Measurements from ENCODE around the gene CNTROB.

Gene CNTROB

GRCh38 chr17:7931709-7932482 is at the start of gene CNTROB, which contains the start of gene TRAPPC1:
CNTROB (plus strand) TSS chr17:7932206; CDS start chr17:7933080, 874 bp downstream.
TRAPPC1 (minus strand) TSS chr17:7931946; CDS start chr17:7931829, 117 bp downstream.
- Histone ChIP-seq H3K9me3 (ENCODE audit: control insufficient read depth, insufficient read depth, low read length) (no peaks in the 10 kb centered on the region), H3K4me1 (ENCODE audit: insufficient read depth, low read length) (no peaks in the 10 kb centered on the region), H3K9ac (ENCODE audit: low read depth, low read length) (peak within 1 kb of the TSS; percentile 83), H3K36me3 (ENCODE audit: insufficient read depth, low read length) (peaks cover 4% of the 10 kb centered on the region)

- Histone ChIP-seq H3K9me3 (ENCODE audit: control insufficient read depth, insufficient read depth, low read length) (no peaks in the 10 kb centered on the region), H3K9ac (ENCODE audit: low read depth, low read length) (no peak overlapping the region), H3K4me1 (ENCODE audit: insufficient read depth, low read length) (0 out of 2 replicates have a peak, but pooled peaks cover 11% of the 10 kb centered on the region), H3K36me3 (ENCODE audit: insufficient read depth, low read length) (no peaks in the 10 kb centered on the region)
Measured at GRCh38 chr17:7882629-7883028, 49.4 kb upstream of the CNTROB start.

GRCh38 chr17:7883781-7884386 is 48.1 kb upstream of the CNTROB start:
- H3K9me3 ChIP-seq (ENCODE audit: control insufficient read depth, insufficient read depth, low read length): no peaks in the 10 kb centered on the region
- H3K9ac ChIP-seq (ENCODE audit: low read depth, low read length): peak overlapping the region; percentile 29; the same call in 1 of the 2 replicates
- H3K36me3 ChIP-seq (ENCODE audit: insufficient read depth, low read length): no peaks in the 10 kb centered on the region
- peaks cover 20% of the 10 kb centered on the region for H3K4me1 ChIP-seq (ENCODE audit: insufficient read depth, low read length)

- Histone ChIP-seq H3K9me3 (ENCODE audit: control insufficient read depth, insufficient read depth, low read length) (no peaks in the 10 kb centered on the region), H3K36me3 (ENCODE audit: insufficient read depth, low read length) (no peaks in the 10 kb centered on the region), H3K4me1 (ENCODE audit: insufficient read depth, low read length) (peaks cover 26% of the 10 kb centered on the region), H3K9ac (ENCODE audit: low read depth, low read length) (peak overlapping the region; percentile 44; the same call in 1 of the 2 replicates)
Measured at GRCh38 chr17:7884581-7885366, 47.2 kb upstream of the CNTROB start.

GRCh38 chr17:7885367-7886226 is 46.4 kb upstream of the CNTROB start:
- Histone ChIP-seq H3K36me3 (ENCODE audit: insufficient read depth, low read length) (no peaks in the 10 kb centered on the region), H3K4me1 (ENCODE audit: insufficient read depth, low read length) (peaks cover 26% of the 10 kb centered on the region), H3K9ac (ENCODE audit: low read depth, low read length) (peak overlapping the region; percentile 44; the same call in 1 of the 2 replicates), H3K9me3 (ENCODE audit: control insufficient read depth, insufficient read depth, low read length) (no peaks in the 10 kb centered on the region)

- Histone ChIP-seq H3K9ac (ENCODE audit: low read depth, low read length) (peak overlapping the region; percentile 44; the same call in 1 of the 2 replicates), H3K9me3 (ENCODE audit: control insufficient read depth, insufficient read depth, low read length) (no peaks in the 10 kb centered on the region), H3K4me1 (ENCODE audit: insufficient read depth, low read length) (peaks cover 26% of the 10 kb centered on the region), H3K36me3 (ENCODE audit: insufficient read depth, low read length) (no peaks in the 10 kb centered on the region)
Measured at GRCh38 chr17:7886227-7887037, 45.6 kb upstream of the CNTROB start.

- Histone ChIP-seq H3K9me3 (ENCODE audit: control insufficient read depth, insufficient read depth, low read length) (no peaks in the 10 kb centered on the region), H3K4me1 (ENCODE audit: insufficient read depth, low read length) (peaks cover 26% of the 10 kb centered on the region), H3K36me3 (ENCODE audit: insufficient read depth, low read length) (no peaks in the 10 kb centered on the region), H3K9ac (ENCODE audit: low read depth, low read length) (peak overlapping the region; percentile 44; the same call in 1 of the 2 replicates)
Measured at GRCh38 chr17:7887038-7887481, 44.9 kb upstream of the CNTROB start.

GRCh38 chr17:7887482-7888183 is 44.4 kb upstream of the CNTROB start:
- no peaks in the 10 kb centered on the region for H3K36me3 ChIP-seq (ENCODE audit: insufficient read depth, low read length)
- H3K9ac ChIP-seq (ENCODE audit: low read depth, low read length): peak overlapping the region; percentile 44
- peaks cover 26% of the 10 kb centered on the region for H3K4me1 ChIP-seq (ENCODE audit: insufficient read depth, low read length)
- H3K9me3 ChIP-seq (ENCODE audit: control insufficient read depth, insufficient read depth, low read length): no peaks in the 10 kb centered on the region

GRCh38 chr17:7888184-7888920 is 43.7 kb upstream of the CNTROB start, which contains the start of gene CHD3:
CHD3 (plus strand) TSS chr17:7888789; CDS start chr17:7889001, 212 bp downstream.
- H3K9ac ChIP-seq (ENCODE audit: low read depth, low read length): peak within 1 kb of the TSS; percentile 44
- peaks cover 24% of the 10 kb centered on the region for H3K4me1 ChIP-seq (ENCODE audit: insufficient read depth, low read length)
- no peaks in the 10 kb centered on the region for H3K9me3 ChIP-seq (ENCODE audit: control insufficient read depth, insufficient read depth, low read length)
- no peaks in the 10 kb centered on the region for H3K36me3 ChIP-seq (ENCODE audit: insufficient read depth, low read length)

- H3K36me3 ChIP-seq (ENCODE audit: insufficient read depth, low read length): no peaks in the 10 kb centered on the region
- H3K4me1 ChIP-seq (ENCODE audit: insufficient read depth, low read length): peaks cover 16% of the 10 kb centered on the region
- no peaks in the 10 kb centered on the region for H3K9me3 ChIP-seq (ENCODE audit: control insufficient read depth, insufficient read depth, low read length)
- H3K9ac ChIP-seq (ENCODE audit: low read depth, low read length): no peak overlapping the region
Measured at GRCh38 chr17:7889166-7889955, 42.6 kb upstream of the CNTROB start.

GRCh38 chr17:7893187-7893880 is 38.7 kb upstream of the CNTROB start:
- Histone ChIP-seq H3K9me3 (ENCODE audit: control insufficient read depth, insufficient read depth, low read length) (no peaks in the 10 kb centered on the region), H3K36me3 (ENCODE audit: insufficient read depth, low read length) (no peaks in the 10 kb centered on the region; the same call in 1 of the 2 replicates), H3K9ac (ENCODE audit: low read depth, low read length) (no peak overlapping the region), H3K4me1 (ENCODE audit: insufficient read depth, low read length) (peaks cover 12% of the 10 kb centered on the region)

Measured in ES-I3 (cell line).